Astrocyte (in vitro differentiated cells and primary cell): ENCODE results near the gene IGSF22.

Experiments
- CTCF ChIP-seq: IDR thresholded peaks from 2 replicates; pipeline ENCODE4 v1.5.1; 2011; ENCODE audit warnings: low read depth, mild to moderate bottlenecking, inconsistent platforms, low read length, moderate library complexity; ENCODE audit not compliant: insufficient read depth
- EZH2 ChIP-seq: IDR thresholded peaks from 2 replicates; pipeline ENCODE4 v1.6.1; 2012; ENCODE audit warnings: mild to moderate bottlenecking, low read length, inconsistent platforms; ENCODE audit not compliant: insufficient read depth

DNA sequence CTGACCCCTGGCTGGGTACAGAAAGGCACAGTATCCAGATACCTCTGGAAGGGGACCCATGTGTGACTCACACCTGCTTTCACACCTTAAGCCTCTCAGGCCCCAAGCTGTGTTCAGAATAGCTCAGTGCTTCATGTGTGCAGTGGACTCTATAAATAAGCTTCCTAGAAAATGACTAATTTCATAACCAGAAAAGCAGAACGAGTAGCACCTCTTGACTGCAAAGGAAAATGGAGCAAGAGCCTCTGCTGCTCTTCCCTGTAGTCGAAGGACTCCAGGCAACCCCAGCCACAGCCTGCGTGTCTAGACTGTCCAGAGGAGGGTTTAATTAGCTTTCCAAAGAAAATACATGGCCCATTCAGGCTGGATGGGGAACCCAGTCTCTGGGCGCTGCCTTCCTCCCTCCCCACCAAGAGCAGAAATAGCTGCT is 42.5 kb upstream of the IGSF22 start:
- no peak for TF ChIP-seq CTCF
- no peak for TF ChIP-seq EZH2
